HCT116 (cell line): Measurements from ENCODE around the gene SUCLG2. TPM values are rescaled to one million over a fixed set of nuclear protein-coding genes. Genes with fewer than 3 reads are reported as not detected.

ENCODE experiments used
- ATAC-seq: fragments of 200-7000 bp; cut with Tn5 transposase; 2 replicates; pipeline ENCODE4 v1.9.1; 2020; ENCODE audit warnings: mild to moderate bottlenecking, moderate library complexity
- BruUV-seq: library from RNA; stranded (reverse); fragments of 400-500 nt; replicated peaks from 2 replicates; lab custom pipeline; 2021; lab: Mats Ljungman, UMichigan
- CTCF ChIA-PET: fragments of 300-600 bp; sonication (Branson Sonifier 250); formaldehyde crosslinking; loops from one replicate; lab custom pipeline; 2021; ENCODE audit warnings: antibody characterized with exemption; lab: Charles Lee
- POLR2A ChIA-PET: fragments of 300-600, 350-600 bp; sonication (Branson Sonifier 250); formaldehyde crosslinking; loops from one replicate; lab custom pipeline; 2021; ENCODE audit warnings: antibody characterized with exemption; lab: Charles Lee
- RAD21 ChIA-PET, 2 experiments: fragments of 300-600 bp; sonication (Branson Sonifier 250); formaldehyde crosslinking; loops; one replicate each; lab custom pipeline; 2023; ENCODE audit warnings: low total read pairs in 2 of 2; ENCODE audit not compliant: uncharacterized antibody in 2 of 2, unreplicated experiment in 2 of 2, low non-redundant PET in 1 of 2; lab: Charles Lee
- DNase-seq: peaks from one replicate; pipeline ENCODE4 v3.0.0-alpha.2; 2010; ENCODE audit warnings: low read depth, low spot score
- H2AFZ ChIP-seq: fragments of 200-600 bp; shearing (Covaris generic), sonication (generic); 2 replicates; pipeline ENCODE4 v1.6.1; 2017; ENCODE audit warnings: low read depth, mixed run types, mixed read lengths, antibody characterized with exemption, low read length; ENCODE audit not compliant: poor library complexity, severe bottlenecking
- H3K27ac ChIP-seq: 2 replicates; pipeline ENCODE4 v1.5.1; 2012; ENCODE audit warnings: low read depth, low read length
- H3K27me3 ChIP-seq: fragments of 200-600 bp; sonication (generic); 2 replicates; pipeline ENCODE4 v1.6.1; 2016; ENCODE audit warnings: mixed run types, low read length, mixed read lengths; ENCODE audit not compliant: insufficient read depth
- H3K36me3 ChIP-seq, 2 experiments: fragments of 200-500 bp in 1 of 2; fragments of 200-600 bp in 1 of 2; sonication (Bioruptor generic) in 1 of 2; sonication (generic) in 1 of 2; 2 replicates each; pipeline versions ENCODE4 v1.5.1 to v1.6.1; 2014 to 2016; ENCODE audit warnings: low read length in 2 of 2, inconsistent platforms in 1 of 2, mixed read lengths in 1 of 2, mixed run types in 1 of 2; ENCODE audit not compliant: insufficient read depth in 2 of 2, control insufficient read depth in 1 of 2
- H3K4me1 ChIP-seq, 2 experiments: fragments of 200-600 bp in 1 of 2; sonication (generic) in 1 of 2; 2 replicates each; pipeline versions ENCODE4 v1.5.1 to v1.6.1; 2012 to 2017; ENCODE audit warnings: low read length in 2 of 2, inconsistent platforms in 1 of 2, mild to moderate bottlenecking in 1 of 2, mixed read lengths in 1 of 2, mixed run types in 1 of 2, moderate library complexity in 1 of 2; ENCODE audit not compliant: insufficient read depth in 2 of 2, control insufficient read depth in 1 of 2
- H3K4me2 ChIP-seq: fragments of 200-600 bp; sonication (generic); 2 replicates; pipeline ENCODE4 v1.6.1; 2017; ENCODE audit warnings: mixed run types, low read length, mixed read lengths
- H3K4me3 ChIP-seq, 2 experiments: fragments of 200-600 bp in 1 of 2; sonication (generic) in 1 of 2; replicated peaks in 1 of 2; 2 replicates each; pipeline ENCODE4 v1.5.1; 2011 to 2016; ENCODE audit warnings: low read length in 2 of 2, control low read depth in 1 of 2, low read depth in 1 of 2, mild to moderate bottlenecking in 1 of 2, mixed read lengths in 1 of 2, mixed run types in 1 of 2
- H3K79me2 ChIP-seq: fragments of 200-600 bp; sonication (generic); 2 replicates; pipeline ENCODE4 v1.6.1; 2017; ENCODE audit warnings: mild to moderate bottlenecking, mixed run types, low read length, moderate library complexity, mixed read lengths; ENCODE audit not compliant: insufficient read depth
- H3K9ac ChIP-seq: fragments of 200-600 bp; sonication (generic); 2 replicates; pipeline ENCODE4 v1.6.1; 2016; ENCODE audit warnings: low read length, mixed read lengths
- H3K9me2 ChIP-seq: fragments of 200-600 bp; sonication (generic), shearing (Covaris generic); 2 replicates; pipeline ENCODE4 v1.6.1; 2017; ENCODE audit warnings: mixed run types, mild to moderate bottlenecking, moderate library complexity; ENCODE audit not compliant: insufficient read depth
- H3K9me3 ChIP-seq, 2 experiments: fragments of 200-500 bp in 1 of 2; fragments of 200-600 bp in 1 of 2; sonication (Bioruptor generic) in 1 of 2; sonication (generic) in 1 of 2; 2 replicates each; pipeline ENCODE4 v1.6.1; 2014 to 2017; ENCODE audit warnings: low read length in 2 of 2, mixed read lengths in 2 of 2, inconsistent platforms in 1 of 2, low read depth in 1 of 2, mild to moderate bottlenecking in 1 of 2, mixed run types in 1 of 2, moderate library complexity in 1 of 2; ENCODE audit not compliant: control insufficient read depth in 1 of 2, insufficient read depth in 1 of 2
- H4K20me1 ChIP-seq: fragments of 200-600 bp; sonication (generic), shearing (Covaris generic); 2 replicates; pipeline ENCODE4 v1.6.1; 2017; ENCODE audit warnings: mixed run types, mild to moderate bottlenecking, moderate library complexity; ENCODE audit not compliant: insufficient read depth
- CTCF ChIP-seq, 3 experiments: fragments of 200-600 bp in 1 of 3; sonication (generic) in 1 of 3; IDR thresholded peaks in 2 of 3; conservative IDR thresholded peaks in 1 of 3; 2 replicates each; pipeline ENCODE4 v1.5.1; 2012 to 2017; ENCODE audit warnings: low read depth in 2 of 3, low read length in 2 of 3, antibody characterized with exemption in 1 of 3, borderline replicate concordance in 1 of 3, control low read depth in 1 of 3, mild to moderate bottlenecking in 1 of 3, mixed read lengths in 1 of 3, mixed run types in 1 of 3, moderate library complexity in 1 of 3; ENCODE audit not compliant: insufficient read depth in 1 of 3
- EGR1 ChIP-seq: IDR thresholded peaks from 2 replicates; pipeline ENCODE4 v1.6.1; 2012; ENCODE audit warnings: low read depth
- ELF1 ChIP-seq: IDR thresholded peaks from 2 replicates; pipeline ENCODE4 v1.6.1; 2012; ENCODE audit warnings: low read depth, borderline replicate concordance
- JUND ChIP-seq: IDR thresholded peaks from 2 replicates; pipeline ENCODE4 v1.6.1; 2012
- MAX ChIP-seq: IDR thresholded peaks from 2 replicates; pipeline ENCODE4 v1.6.1; 2012
- POLR2A ChIP-seq: IDR thresholded peaks from 2 replicates; pipeline ENCODE4 v1.7.0; 2011; ENCODE audit warnings: borderline replicate concordance; ENCODE audit not compliant: insufficient read depth, insufficient read length; ENCODE audit errors: extremely low read depth
- POLR2AphosphoS5 ChIP-seq: IDR thresholded peaks from 2 replicates; pipeline ENCODE4 v1.6.1; 2011; ENCODE audit warnings: mild to moderate bottlenecking, low read depth, low read length, moderate library complexity
- SP1 ChIP-seq: IDR thresholded peaks from 2 replicates; pipeline ENCODE4 v1.6.1; 2012; ENCODE audit warnings: low read depth
- SRF ChIP-seq: IDR thresholded peaks from 2 replicates; pipeline ENCODE4 v1.6.1; 2012; ENCODE audit warnings: low read depth
- YY1 ChIP-seq: IDR thresholded peaks from 2 replicates; pipeline ENCODE4 v1.6.1; 2011; ENCODE audit warnings: low read length, low read depth, moderate library complexity, mild to moderate bottlenecking; ENCODE audit not compliant: insufficient replicate concordance; ENCODE audit errors: extremely low read depth
- ZBTB33 ChIP-seq: IDR thresholded peaks from 2 replicates; pipeline ENCODE4 v1.6.1; 2011; ENCODE audit warnings: mild to moderate bottlenecking, low read length, moderate library complexity; ENCODE audit not compliant: insufficient replicate concordance; ENCODE audit errors: extremely low read depth
- ZNF274 ChIP-seq: fragments of 200-500 bp; sonication (Bioruptor generic); IDR thresholded peaks from 2 replicates; pipeline ENCODE4 v1.6.1; 2014; ENCODE audit warnings: mild to moderate bottlenecking, low read depth, low read length, inconsistent platforms
- intact Hi-C: fragments of 100-400 bp; cut with micrococcal nuclease; formaldehyde crosslinking; loops from 2 replicates; pipeline ENCODE4 v1.10.0; 2022
- total RNA-seq: library from RNA; stranded (reverse); gene quantifications from one replicate; pipeline ENCODE4 v1.2.1, GENCODE V29; 2021; ENCODE audit not compliant: unreplicated experiment
- TF ChIP-seq, protein P1 (sequence below): IDR thresholded peaks from 2 replicates; pipeline ENCODE4 v1.6.1; 2012

The SUCLG2 gene
- total RNA-seq, 1 experiment from 2014 or later: 49.2 TPM

DNA sequence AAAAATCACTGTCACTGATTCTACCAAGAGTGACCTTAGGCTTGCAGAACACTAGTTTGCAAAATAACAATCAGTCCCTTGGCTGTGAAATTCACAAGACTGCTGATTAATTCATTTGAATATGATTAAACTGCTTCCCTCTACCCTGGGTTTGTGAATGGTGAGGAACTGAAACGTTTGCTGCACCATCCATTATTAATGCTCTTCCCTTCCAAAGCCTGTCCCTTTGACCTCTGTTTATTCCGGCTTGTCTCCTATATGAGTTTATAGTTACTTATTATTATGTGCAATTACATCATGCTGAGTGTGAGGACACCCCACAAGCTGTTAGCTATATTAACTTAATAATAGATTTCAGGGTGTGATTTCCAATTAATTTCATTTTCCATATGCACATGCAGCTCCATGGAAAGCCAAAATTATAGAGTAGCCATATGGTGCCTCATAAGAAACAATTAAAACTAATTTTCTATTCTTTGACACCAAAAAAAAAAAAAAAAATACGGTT is 96.5 kb downstream of the SUCLG2 start (continued):
- no peak for TF ChIP-seq ZBTB33

DNA sequence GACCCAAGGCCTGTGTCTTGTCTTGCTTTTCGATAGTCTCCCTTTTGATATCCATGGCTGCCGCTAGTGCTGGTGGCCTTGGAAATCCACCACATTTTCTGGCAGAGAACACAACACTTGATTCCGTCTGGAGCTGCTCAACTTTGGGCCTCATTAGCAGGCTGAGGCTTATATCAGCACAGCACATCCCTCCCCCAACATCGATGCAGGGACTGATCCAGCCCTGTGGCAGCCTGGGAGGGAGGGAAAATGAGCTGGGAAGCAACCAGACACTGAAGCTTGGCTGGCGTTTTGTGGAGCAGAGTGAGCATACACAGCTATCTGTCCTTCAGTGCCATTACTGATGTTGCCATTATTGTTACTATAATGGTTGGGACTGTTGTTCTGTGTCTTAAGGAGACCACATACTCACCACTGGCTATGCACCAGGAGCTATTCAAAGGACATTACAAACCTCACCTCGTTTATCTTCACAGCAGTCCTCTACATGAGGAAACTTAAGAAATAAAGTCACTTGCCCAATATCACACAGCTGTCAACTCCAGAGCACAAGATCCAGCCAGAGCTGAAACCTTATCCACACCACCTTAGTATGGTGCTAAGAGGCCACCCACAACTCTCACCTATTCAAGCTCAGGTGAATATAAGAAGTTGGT is 102.9 kb downstream of the SUCLG2 start:
- Histone ChIP-seq H3K4me1 (no peaks in the 10 kb centered on the region), H3K9ac (no peak overlapping the region), H3K36me3 (no peaks in the 10 kb centered on the region), H3K4me2 (no peak overlapping the region), H3K27me3 (no peaks in the 10 kb centered on the region), H2AFZ (no peak overlapping the region), H3K9me3 (no peaks in the 10 kb centered on the region), H3K79me2 (peaks cover 7% of the 10 kb centered on the region; the same call in 1 of the 2 replicates), H4K20me1 (no peaks in the 10 kb centered on the region), H3K4me3 (no peak overlapping the region), H3K9me2 (no peaks in the 10 kb centered on the region), H3K27ac (no peak overlapping the region)
- no peak for ATAC-seq
- intact Hi-C loops: no loop called here
- BruUV-seq: no TSS peak
- ChIA-PET POLR2A (no interaction called here), RAD21 (no interaction called here), CTCF (no interaction called here)
- DNase-seq: no peak
- TF ChIP-seq SRF: no peak
- no peak for TF ChIP-seq ZBTB33
- TF ChIP-seq YY1: no peak
- no peak for TF ChIP-seq POLR2A
- TF ChIP-seq, protein P1, sequence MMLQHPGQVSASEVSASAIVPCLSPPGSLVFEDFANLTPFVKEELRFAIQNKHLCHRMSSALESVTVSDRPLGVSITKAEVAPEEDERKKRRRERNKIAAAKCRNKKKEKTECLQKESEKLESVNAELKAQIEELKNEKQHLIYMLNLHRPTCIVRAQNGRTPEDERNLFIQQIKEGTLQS: no peak
- no peak for TF ChIP-seq SP1
- TF ChIP-seq POLR2AphosphoS5: no peak
- TF ChIP-seq ELF1: no peak
- TF ChIP-seq JUND: no peak
- TF ChIP-seq MAX: no peak
- no peak for TF ChIP-seq EGR1
- no peak for TF ChIP-seq CTCF (IDR thresholded peaks at IDR 0.05 in 2 of 3, conservative IDR thresholded peaks at IDR 0.05 in 1 of 3; ENCODE audit: borderline replicate concordance in 1 of 3, insufficient read depth in 1 of 3, low read depth in 2 of 3, low read length in 2 of 3)
- no peak for TF ChIP-seq ZNF274
